Renal cortical epithelial cell (primary cell): ENCODE measurements around the gene COX19. TPM values are rescaled to one million over a fixed set of nuclear protein-coding genes. Genes with fewer than 3 reads are reported as not detected.

Source experiments
- DNase-seq: peaks from one replicate; pipeline ENCODE4 v3.0.0-alpha.2; 2011; ENCODE audit warnings: low read depth
- total RNA-seq: library from RNA; depleted of rRNA; stranded (reverse); fragments of >200 nt; gene quantifications from 2 replicates; pipeline ENCODE4 v1.2.3, GENCODE V29; 2014

The COX19 gene
- total RNA-seq, 1 donor from 2014 or later: 10.0 TPM

- no peak for DNase-seq
Measured at GRCh38 chr7:978416-979091, 3.2 kb upstream of the COX19 start.

GRCh38 chr7:978049-978346 is 2.6 kb upstream of the COX19 start:
- no peak for DNase-seq

GRCh38 chr7:977326-978048 is 2.1 kb upstream of the COX19 start:
- DNase-seq: peak; percentile 96

- peak; percentile 9 for DNase-seq
Measured at GRCh38 chr7:976901-977325, 1.6 kb upstream of the COX19 start.

GRCh38 chr7:975702-976473 is 539 bp upstream of the COX19 start:
- DNase-seq: no peak

- peak; percentile 18 for DNase-seq
Measured at GRCh38 chr7:974172-974571, 1.2 kb downstream of the COX19 start.

- no peak for DNase-seq
Measured at GRCh38 chr7:973312-973711, 2.0 kb downstream of the COX19 start.

- peak; percentile 30 for DNase-seq
Measured at GRCh38 chr7:972676-973309, 2.6 kb downstream of the COX19 start.

- no peak for DNase-seq
Measured at GRCh38 chr7:972110-972509, 3.2 kb downstream of the COX19 start.

- DNase-seq: no peak
Measured at GRCh38 chr7:970744-971143, 4.6 kb downstream of the COX19 start.

GRCh38 chr7:969403-969802 is 5.9 kb downstream of the COX19 start:
- no peak for DNase-seq

GRCh38 chr7:968205-969105 is 6.9 kb downstream of the COX19 start:
- no peak for DNase-seq

- DNase-seq: no peak
Measured at GRCh38 chr7:967361-968082, 7.8 kb downstream of the COX19 start.

- DNase-seq: no peak
Measured at GRCh38 chr7:966291-967069, 8.9 kb downstream of the COX19 start.

- DNase-seq: no peak
Measured at GRCh38 chr7:964401-965231, 10.7 kb downstream of the COX19 start.

GRCh38 chr7:963236-964078 is 11.9 kb downstream of the COX19 start:
- DNase-seq: no peak

GRCh38 chr7:962401-963081 is 12.8 kb downstream of the COX19 start:
- no peak for DNase-seq
